ENCODE measurements around the gene CCL4. TPM values are rescaled to one million over a fixed set of nuclear protein-coding genes. Genes with fewer than 3 reads are reported as not detected.

CCL4 gene
- total RNA-seq, 4 donors from 2014 or later: 0.29 to 0.76 (median 0.61) TPM; not detected in 1

DNA sequence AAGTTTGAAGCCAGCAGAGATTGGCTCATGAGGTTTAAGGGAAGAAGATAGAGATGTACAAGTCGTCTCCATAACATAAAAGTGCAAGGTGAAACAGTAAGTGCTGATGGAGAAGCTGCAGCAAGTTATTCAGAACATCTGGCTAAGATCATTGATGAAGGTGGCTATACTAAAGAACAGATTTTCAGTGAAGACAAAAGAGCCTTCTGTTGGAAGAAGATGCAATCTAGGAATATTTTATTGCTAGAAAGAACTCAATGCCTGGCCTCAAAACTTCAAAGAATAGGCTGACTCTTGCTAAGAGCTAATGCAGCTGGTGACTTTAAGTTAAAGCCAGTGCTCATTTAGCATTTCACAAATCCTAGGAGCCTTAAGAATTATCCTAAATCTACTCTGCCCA, 26.0 kb downstream of the CCL4 start:
- 54 to 64% methylated on average over 1 of the region's 1 CpG for WGBS, 2 donors
- no peak for DNase-seq (ENCODE audit: low spot score in 2 of 2)
- no peak overlapping the region for H3K4me3 ChIP-seq (ENCODE audit: low read depth, poor library complexity, severe bottlenecking)
- TF ChIP-seq, protein P1, sequence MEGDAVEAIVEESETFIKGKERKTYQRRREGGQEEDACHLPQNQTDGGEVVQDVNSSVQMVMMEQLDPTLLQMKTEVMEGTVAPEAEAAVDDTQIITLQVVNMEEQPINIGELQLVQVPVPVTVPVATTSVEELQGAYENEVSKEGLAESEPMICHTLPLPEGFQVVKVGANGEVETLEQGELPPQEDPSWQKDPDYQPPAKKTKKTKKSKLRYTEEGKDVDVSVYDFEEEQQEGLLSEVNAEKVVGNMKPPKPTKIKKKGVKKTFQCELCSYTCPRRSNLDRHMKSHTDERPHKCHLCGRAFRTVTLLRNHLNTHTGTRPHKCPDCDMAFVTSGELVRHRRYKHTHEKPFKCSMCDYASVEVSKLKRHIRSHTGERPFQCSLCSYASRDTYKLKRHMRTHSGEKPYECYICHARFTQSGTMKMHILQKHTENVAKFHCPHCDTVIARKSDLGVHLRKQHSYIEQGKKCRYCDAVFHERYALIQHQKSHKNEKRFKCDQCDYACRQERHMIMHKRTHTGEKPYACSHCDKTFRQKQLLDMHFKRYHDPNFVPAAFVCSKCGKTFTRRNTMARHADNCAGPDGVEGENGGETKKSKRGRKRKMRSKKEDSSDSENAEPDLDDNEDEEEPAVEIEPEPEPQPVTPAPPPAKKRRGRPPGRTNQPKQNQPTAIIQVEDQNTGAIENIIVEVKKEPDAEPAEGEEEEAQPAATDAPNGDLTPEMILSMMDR (IDR thresholded peaks at IDR 0.05): no peak
- TF ChIP-seq POLR2A (IDR thresholded peaks at IDR 0.05): no peak
- intact Hi-C loops (cut with DNase I; ENCODE audit: low total_unique reads): loop anchor here (10.0 kb wide), 1 partner anchor 1745 kb away; no protein-coding TSS in a partner anchor

DNA sequence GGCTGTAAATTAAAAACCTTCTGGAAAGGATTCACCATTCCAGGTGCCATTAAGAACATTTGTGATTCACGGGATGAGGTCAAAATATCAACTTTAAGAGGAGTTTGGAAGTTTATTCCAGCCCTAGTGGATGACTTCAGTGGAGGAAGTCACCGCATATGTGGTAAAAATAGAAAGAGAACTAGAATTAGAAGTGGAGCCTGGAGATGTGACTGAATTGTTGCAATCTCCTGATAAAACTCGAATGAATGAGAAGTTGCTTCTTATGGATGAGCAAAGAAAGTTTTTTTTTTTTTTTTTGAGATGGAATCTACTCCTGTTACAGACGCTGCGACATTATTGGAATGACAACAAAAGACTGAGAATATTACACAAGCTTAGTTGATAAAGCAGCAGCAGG, 26.7 kb downstream of the CCL4 start:
- intact Hi-C loops (cut with DNase I; ENCODE audit: low total_unique reads): loop anchor here (10.0 kb wide), 1 partner anchor 1744 kb away; no protein-coding TSS in a partner anchor
- no peak for DNase-seq (ENCODE audit: low spot score in 2 of 2)
- H3K4me3 ChIP-seq (ENCODE audit: low read depth, poor library complexity, severe bottlenecking): no peak overlapping the region
- WGBS, 2 donors: 50 to 56% methylated on average over 5 of the region's 5 CpGs
- no peak for TF ChIP-seq POLR2A (IDR thresholded peaks at IDR 0.05)
- TF ChIP-seq, protein P1 (IDR thresholded peaks at IDR 0.05): no peak

DNA sequence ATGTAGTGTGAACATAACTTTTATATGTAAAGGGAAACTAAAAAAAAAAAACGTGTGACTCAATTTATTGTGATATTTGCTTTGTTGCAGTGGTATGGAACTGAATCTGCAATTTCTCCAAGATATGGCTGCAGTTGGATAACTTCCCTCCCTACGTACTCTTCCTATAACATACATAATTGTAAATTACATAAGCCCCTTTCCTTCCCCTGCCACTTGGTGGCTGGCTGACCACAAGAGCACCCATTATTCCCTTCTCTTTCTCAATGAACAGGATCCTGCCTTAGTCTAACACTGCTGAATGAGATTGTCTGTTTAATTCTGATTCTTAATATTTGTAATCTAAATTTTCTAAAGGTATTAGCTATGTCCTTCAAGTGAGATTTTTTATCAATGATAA, 27.8 kb downstream of the CCL4 start:
- H3K4me3 ChIP-seq (ENCODE audit: low read depth, poor library complexity, severe bottlenecking): no peak overlapping the region
- no peak for TF ChIP-seq POLR2A (IDR thresholded peaks at IDR 0.05)
- TF ChIP-seq, protein P1 (IDR thresholded peaks at IDR 0.05): no peak
- 57 to 66% methylated on average over 2 of the region's 2 CpGs for WGBS, 2 donors
- peak in 1 of 2 donors; percentile 10 for DNase-seq (ENCODE audit: low spot score in 2 of 2)
- intact Hi-C loops (cut with DNase I; ENCODE audit: low total_unique reads): loop anchor here (10.0 kb wide), 1 partner anchor 1743 kb away; no protein-coding TSS in a partner anchor

DNA sequence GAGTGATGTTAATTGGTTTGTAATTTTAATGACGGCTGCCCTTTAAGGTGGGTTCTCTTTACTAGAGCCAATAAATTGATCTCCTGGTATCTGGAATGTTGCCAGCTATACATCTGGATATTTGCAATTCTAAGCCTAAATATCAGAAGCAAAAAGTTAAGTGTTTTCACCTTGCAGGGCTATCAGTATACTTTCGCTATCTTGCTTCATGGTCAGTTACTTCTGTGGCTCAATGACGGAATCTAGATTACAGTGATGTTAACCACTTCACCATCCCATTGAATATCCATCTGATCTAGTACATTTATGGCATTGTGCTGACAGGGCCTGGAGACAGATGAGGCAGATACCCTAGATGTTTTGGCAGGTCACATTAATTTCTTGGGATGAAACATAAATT, 28.3 kb downstream of the CCL4 start:
- intact Hi-C loops (cut with DNase I; ENCODE audit: low total_unique reads): loop anchor here (10.0 kb wide), 1 partner anchor 1743 kb away; no protein-coding TSS in a partner anchor
- TF ChIP-seq, protein P1 (IDR thresholded peaks at IDR 0.05): no peak
- no peak for TF ChIP-seq POLR2A (IDR thresholded peaks at IDR 0.05)
- DNase-seq (ENCODE audit: low spot score in 2 of 2): no peak
- WGBS, 2 donors: 81 to 86% methylated on average over 3 of the region's 3 CpGs
- H3K4me3 ChIP-seq (ENCODE audit: low read depth, poor library complexity, severe bottlenecking): no peak overlapping the region

DNA sequence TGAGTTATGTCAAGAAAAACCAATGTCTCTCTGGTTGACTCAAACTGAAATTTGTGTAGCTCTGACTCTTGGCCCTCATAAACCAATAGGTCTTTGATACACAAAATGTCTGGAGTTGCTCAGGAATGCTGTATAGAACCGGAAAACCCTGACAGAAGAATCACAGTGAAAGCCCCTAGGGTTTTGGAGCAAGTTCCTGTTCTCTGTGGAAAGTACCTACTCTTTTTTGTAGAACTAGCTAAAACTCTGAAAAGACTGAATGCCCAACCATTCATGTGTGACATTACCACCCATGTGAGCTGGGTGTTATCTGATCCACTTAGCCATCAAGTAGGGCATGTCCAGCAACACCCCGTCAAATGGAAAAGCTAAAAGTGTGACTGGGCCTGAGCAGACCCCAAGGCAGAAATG, 28.8 kb downstream of the CCL4 start:
- intact Hi-C loops (cut with DNase I; ENCODE audit: low total_unique reads): loop anchor here (10.0 kb wide), 1 partner anchor 1742 kb away; no protein-coding TSS in a partner anchor
- DNase-seq (ENCODE audit: low spot score in 2 of 2): no peak
- no peak for TF ChIP-seq POLR2A (IDR thresholded peaks at IDR 0.05)
- TF ChIP-seq, protein P1 (IDR thresholded peaks at IDR 0.05): no peak
- no peak overlapping the region for H3K4me3 ChIP-seq (ENCODE audit: low read depth, poor library complexity, severe bottlenecking)
- 49 to 54% methylated on average over 2 of the region's 2 CpGs for WGBS, 2 donors
